IMR-90 (cell line): Measurements from ENCODE around the gene COG2. TPM values are rescaled to one million over a fixed set of nuclear protein-coding genes. Genes with fewer than 3 reads are reported as not detected.
"Not testable (repeated sequence)": the region's sequence is repeated elsewhere in the genome, so short reads cannot be mapped to it uniquely, and the experiment has no call there.

Experiments used
- ATAC-seq: fragments of 200-7000 bp; cut with Tn5 transposase; 2 replicates; pipeline ENCODE4 v1.9.1; 2020; ENCODE audit warnings: low read depth, mild to moderate bottlenecking, moderate library complexity
- BruUV-seq: library from RNA; stranded (reverse); fragments of 400-500 nt; replicated peaks from 2 replicates; lab custom pipeline; 2021; lab: Mats Ljungman, UMichigan
- CTCF ChIA-PET: fragments of 300-600 bp; formaldehyde crosslinking; extraction: SDS; loops from one replicate; lab custom pipeline; 2021; ENCODE audit warnings: antibody characterized with exemption; lab: Yijun Ruan, JAX
- POLR2A ChIA-PET: fragments of 300-600 bp; sonication (Branson Sonifier 250); formaldehyde crosslinking; loops from one replicate; lab custom pipeline; 2022; ENCODE audit warnings: antibody characterized with exemption; ENCODE audit not compliant: unreplicated experiment; lab: Charles Lee
- DNase-seq: peaks from one replicate; pipeline ENCODE4 v3.0.0; 2013
- H2AFZ ChIP-seq: replicated peaks from 2 replicates; pipeline ENCODE3; 2013; ENCODE audit warnings: low read length, mild to moderate bottlenecking; ENCODE audit not compliant: poor library complexity
- H2AK5ac ChIP-seq: 2 replicates; pipeline ENCODE4 v1.6.1; 2013; ENCODE audit warnings: low read depth, low read length, inconsistent platforms
- H2AK9ac ChIP-seq: replicated peaks from 2 replicates; pipeline ENCODE3; 2013; ENCODE audit warnings: mild to moderate bottlenecking, low read depth, low read length, moderate library complexity; ENCODE audit not compliant: poor library complexity
- H2BK120ac ChIP-seq: 2 replicates; pipeline ENCODE4 v1.6.1; 2013; ENCODE audit warnings: low read depth, low read length, inconsistent platforms
- H2BK15ac ChIP-seq: 3 replicates; pipeline ENCODE4 v1.6.1; 2013; ENCODE audit warnings: low read depth, low read length, inconsistent platforms
- H2BK20ac ChIP-seq: 2 replicates; pipeline ENCODE4 v1.6.1; 2013; ENCODE audit warnings: low read depth, mild to moderate bottlenecking, inconsistent platforms, low read length, moderate library complexity
- H2BK5ac ChIP-seq: 2 replicates; pipeline ENCODE4 v1.6.1; 2013; ENCODE audit warnings: mild to moderate bottlenecking, low read depth, low read length, inconsistent platforms; ENCODE audit not compliant: poor library complexity, severe bottlenecking
- H3K14ac ChIP-seq: replicated peaks from 2 replicates; pipeline ENCODE4 v1.6.1; 2013; ENCODE audit warnings: low read depth, low read length, inconsistent platforms
- H3K18ac ChIP-seq: 2 replicates; pipeline ENCODE4 v1.6.1; 2013; ENCODE audit warnings: low read depth, low read length, control low read depth
- H3K23ac ChIP-seq: 2 replicates; pipeline ENCODE4 v1.6.1; 2013; ENCODE audit warnings: low read depth, low read length, inconsistent platforms
- H3K27ac ChIP-seq: 2 replicates; pipeline ENCODE4 v1.5.1; 2013; ENCODE audit warnings: mild to moderate bottlenecking, control low read depth, low read length; ENCODE audit not compliant: insufficient read depth
- H3K27me3 ChIP-seq: 2 replicates; pipeline ENCODE4 v1.6.1; 2013; ENCODE audit warnings: low read length; ENCODE audit not compliant: control insufficient read depth, insufficient read depth
- H3K36me3 ChIP-seq: 2 replicates; pipeline ENCODE4 v1.6.1; 2013; ENCODE audit warnings: low read length, mixed read lengths; ENCODE audit not compliant: control insufficient read depth, insufficient read depth
- H3K4ac ChIP-seq: 2 replicates; pipeline ENCODE4 v1.6.1; 2013; ENCODE audit warnings: low read depth, low read length, inconsistent platforms
- H3K4me1 ChIP-seq: 2 replicates; pipeline ENCODE4 v1.6.1; 2013; ENCODE audit warnings: low read length, mixed read lengths; ENCODE audit not compliant: control insufficient read depth, insufficient read depth
- H3K4me2 ChIP-seq: 2 replicates; pipeline ENCODE4 v1.6.1; 2013; ENCODE audit warnings: low read depth, mild to moderate bottlenecking, control low read depth, low read length, moderate library complexity
- H3K4me3 ChIP-seq: 2 replicates; pipeline ENCODE4 v1.5.1; 2013; ENCODE audit warnings: low read depth, mild to moderate bottlenecking, control low read depth, low read length, moderate library complexity; ENCODE audit not compliant: insufficient read depth
- H3K56ac ChIP-seq: 2 replicates; pipeline ENCODE4 v1.6.1; 2013; ENCODE audit warnings: low read length, inconsistent platforms; ENCODE audit not compliant: insufficient read depth; ENCODE audit errors: extremely low read depth
- H3K79me1 ChIP-seq, 2 experiments: 2 replicates each; pipeline ENCODE4 v1.6.1; 2013; ENCODE audit warnings: low read length in 2 of 2, inconsistent platforms in 1 of 2, low read depth in 1 of 2
- H3K9ac ChIP-seq: 2 replicates; pipeline ENCODE4 v1.6.1; 2013; ENCODE audit warnings: low read depth, low read length, control low read depth
- H3K9me1 ChIP-seq: 2 replicates; pipeline ENCODE4 v1.6.1; 2013; ENCODE audit warnings: low read length, inconsistent platforms; ENCODE audit not compliant: insufficient read depth
- H3K9me3 ChIP-seq: 2 replicates; pipeline ENCODE4 v1.6.1; 2013; ENCODE audit warnings: low read length; ENCODE audit not compliant: control insufficient read depth, insufficient read depth
- H4K20me1 ChIP-seq: 2 replicates; pipeline ENCODE4 v1.6.1; 2013; ENCODE audit warnings: low read length, inconsistent platforms; ENCODE audit not compliant: insufficient read depth
- H4K5ac ChIP-seq: 2 replicates; pipeline ENCODE4 v1.6.1; 2013; ENCODE audit warnings: mild to moderate bottlenecking, low read depth, low read length, control low read depth
- H4K8ac ChIP-seq, 2 experiments: 2 replicates each; pipeline ENCODE4 v1.6.1; 2013; ENCODE audit warnings: low read depth in 2 of 2, low read length in 2 of 2, control low read depth in 1 of 2, inconsistent platforms in 1 of 2
- H4K91ac ChIP-seq: 2 replicates; pipeline ENCODE4 v1.6.1; 2013; ENCODE audit warnings: low read depth, low read length, inconsistent platforms; ENCODE audit not compliant: insufficient read depth
- WGBS, 2 experiments: methylation state at CpG; one replicate each; pipeline versions ENCODE4 v1.1.5 to v1.1.7; 2013; ENCODE audit warnings: missing lambda C conversion rate in 2 of 2; ENCODE audit not compliant: insufficient read length in 1 of 2; ENCODE audit errors: extremely low coverage in 2 of 2; 5-methylcytosine and 5-hydroxymethylcytosine counted together
- dilution Hi-C: fragments of 300-500 bp; cut with HindIII; formaldehyde crosslinking; loops from one replicate; pipeline ENCODE4 v1.14.3; 2018; ENCODE audit warnings: low sequenced_read_pairs; ENCODE audit not compliant: unreplicated experiment
- in situ Hi-C: fragments of 300-500 bp; cut with MboI; formaldehyde crosslinking; loops from 3 replicates; pipeline ENCODE4 v1.14.3; 2019; ENCODE audit warnings: low sequenced_read_pairs, inconsistent platforms, mixed read lengths
- intact Hi-C: fragments of 100-400 bp; cut with micrococcal nuclease; formaldehyde crosslinking; loops from 2 replicates; pipeline ENCODE4 v1.10.0; 2022
- polyA plus RNA-seq, 3 experiments: library from polyadenylated mRNA; depleted of rRNA; stranded (reverse); fragments of >200 nt; gene quantifications; 2 replicates each; pipeline ENCODE4 v1.2.3, GENCODE V29; 2012; ENCODE audit warnings: low replicate concordance in 1 of 3
- total RNA-seq: library from RNA; depleted of rRNA; stranded (reverse); fragments of >200 nt; gene quantifications from 2 replicates; pipeline ENCODE4 v1.2.3, GENCODE V29; 2012

The COG2 gene
- total and polyA plus RNA-seq, 2 of the 4 experiments (the other 2 are of a cell fraction), result 9.1 to 16.7 TPM

DNA sequence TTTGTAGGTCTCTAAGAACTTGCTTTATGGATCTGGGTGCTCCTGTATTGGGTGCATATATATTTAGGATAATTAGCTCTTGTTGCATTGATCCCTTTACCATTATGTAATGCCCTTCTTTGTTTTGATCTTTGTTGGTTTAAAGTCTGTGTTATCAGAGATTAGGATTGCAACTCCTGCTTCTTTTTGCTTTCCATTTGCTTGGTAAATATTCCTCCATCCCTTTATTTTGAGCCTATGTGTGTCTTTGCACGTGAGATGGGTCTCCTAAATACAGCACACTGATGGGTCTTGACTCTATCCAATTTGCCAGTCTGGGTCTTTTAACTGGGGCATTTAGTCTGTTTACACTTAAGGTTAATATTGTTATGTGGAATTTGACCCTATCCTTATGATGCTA, 14.4 kb downstream of the COG2 start:
- H3K14ac ChIP-seq, H2AFZ ChIP-seq, H4K20me1 ChIP-seq, H2AK5ac ChIP-seq, dilution Hi-C loops, H3K23ac ChIP-seq, DNase-seq, intact Hi-C loops, H3K56ac ChIP-seq, H2AK9ac ChIP-seq, H3K79me1 ChIP-seq, H3K36me3 ChIP-seq, H3K27ac ChIP-seq, H4K8ac ChIP-seq, H3K9me1 ChIP-seq, H2BK120ac ChIP-seq, H3K4me2 ChIP-seq, H3K4ac ChIP-seq, CTCF ChIA-PET, H3K4me3 ChIP-seq, H3K9ac ChIP-seq, H2BK15ac ChIP-seq, H3K4me1 ChIP-seq, H2BK5ac ChIP-seq, H3K18ac ChIP-seq, H3K9me3 ChIP-seq, in situ Hi-C loops, H2BK20ac ChIP-seq, POLR2A ChIA-PET, H4K91ac ChIP-seq, H3K27me3 ChIP-seq, BruUV-seq, ATAC-seq, H4K5ac ChIP-seq: not testable (repeated sequence)
- WGBS, 2 experiments, result no CpG with 5 or more reads among the region's 1 CpG

DNA sequence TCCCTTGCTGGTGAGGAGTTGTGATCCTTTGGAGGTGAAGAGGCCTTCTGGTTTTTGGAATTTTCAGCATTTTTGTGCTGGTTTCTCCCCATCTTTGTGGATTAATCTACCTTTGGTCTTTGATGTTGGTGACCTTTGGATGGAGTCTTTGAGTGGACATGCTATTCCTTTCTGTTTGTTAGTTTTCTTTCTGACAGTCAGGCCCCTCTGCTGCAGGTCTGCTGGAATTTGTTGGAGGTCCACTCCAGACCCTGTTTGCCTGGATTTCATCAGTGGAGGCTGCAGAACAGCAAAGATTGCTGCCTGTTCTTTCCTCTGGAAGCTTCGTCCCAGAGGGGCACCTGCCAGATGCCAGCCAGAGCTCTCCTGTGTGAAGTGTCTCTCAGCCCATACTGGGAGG, 15.8 kb downstream of the COG2 start:
- H3K36me3 ChIP-seq, H3K4me2 ChIP-seq, H3K4me1 ChIP-seq, H4K5ac ChIP-seq, H2BK15ac ChIP-seq, CTCF ChIA-PET, H3K4me3 ChIP-seq, H2BK20ac ChIP-seq, dilution Hi-C loops, intact Hi-C loops, H3K79me1 ChIP-seq, H3K14ac ChIP-seq, H3K9me1 ChIP-seq, BruUV-seq, DNase-seq, H3K27me3 ChIP-seq, H3K27ac ChIP-seq, ATAC-seq, H2BK5ac ChIP-seq, H2AK5ac ChIP-seq, H4K8ac ChIP-seq, H4K20me1 ChIP-seq, H3K4ac ChIP-seq, in situ Hi-C loops, H3K23ac ChIP-seq, H4K91ac ChIP-seq, H3K9ac ChIP-seq, H3K56ac ChIP-seq, H3K9me3 ChIP-seq, H2AK9ac ChIP-seq, POLR2A ChIA-PET, H3K18ac ChIP-seq, H2AFZ ChIP-seq, H2BK120ac ChIP-seq: not testable (repeated sequence)
- WGBS, 2 experiments, result no CpG with 5 or more reads among the region's 1 CpG
